Type B pancreatic cell (in vitro differentiated cells): ENCODE measurements around the gene BTRC. TPM values are rescaled to one million over a fixed set of nuclear protein-coding genes. Genes with fewer than 3 reads are reported as not detected.

Experiments used
- DNase-seq: peaks from one replicate; pipeline ENCODE4 v3.0.0; 2021; ENCODE audit warnings: mixed read lengths; ENCODE audit not compliant: unreplicated experiment; ENCODE audit errors: extremely low spot score
- H3K27ac Mint-ChIP-seq: 2 replicates; pipeline ENCODE4 v1.8.0; 2021; ENCODE audit warnings: mild to moderate bottlenecking, mixed read lengths
- H3K27me3 Mint-ChIP-seq: 2 replicates; pipeline ENCODE4 v1.8.0; 2021; ENCODE audit warnings: mixed read lengths
- H3K36me3 Mint-ChIP-seq: 2 replicates; pipeline ENCODE4 v1.8.0; 2021; ENCODE audit warnings: mixed read lengths
- H3K4me1 Mint-ChIP-seq: one replicate; pipeline ENCODE4 v1.8.0; 2021; ENCODE audit warnings: mixed read lengths; ENCODE audit not compliant: unreplicated experiment
- H3K4me3 Mint-ChIP-seq: 2 replicates; pipeline ENCODE4 v1.8.0; 2021; ENCODE audit warnings: mild to moderate bottlenecking, mixed read lengths
- H3K9me3 Mint-ChIP-seq: 2 replicates; pipeline ENCODE4 v1.8.0; 2021; ENCODE audit warnings: mixed read lengths
- total RNA-seq: library from RNA; stranded (reverse); gene quantifications from 2 replicates; pipeline ENCODE4 v1.2.1, GENCODE V29; 2021; ENCODE audit warnings: low replicate concordance
- TF ChIP-seq, protein P1 (sequence below): fragments of 200-600 bp; sonication (generic); conservative IDR thresholded peaks from 2 replicates; pipeline ENCODE4 v1.5.0; 2021; ENCODE audit warnings: antibody characterized with exemption, mild to moderate bottlenecking

BTRC gene
- total RNA-seq, 1 donor from 2014 or later, result 35.2 TPM

DNA sequence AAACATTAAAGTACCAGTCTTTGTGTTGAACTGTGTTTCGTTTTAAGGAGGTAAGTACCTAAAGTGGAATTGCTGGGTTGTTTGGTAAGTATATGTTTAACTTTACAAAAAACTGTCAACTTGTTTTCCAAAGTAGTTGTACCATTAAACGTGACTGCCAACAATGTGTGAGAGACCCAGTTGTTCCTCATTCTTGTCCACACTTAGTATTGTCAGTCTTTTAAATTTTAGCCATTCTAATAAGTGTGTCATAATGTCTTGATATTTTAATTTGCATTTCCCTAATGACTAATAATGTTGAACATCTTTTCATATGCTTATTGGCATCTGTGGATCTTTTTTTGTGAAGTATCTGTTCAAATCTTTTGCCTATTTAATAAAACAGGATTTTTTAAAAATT lies 159.8 kb downstream of the BTRC start:
- no peaks in the 10 kb centered on the region for H3K36me3 Mint-ChIP-seq
- no peaks in the 10 kb centered on the region for H3K27me3 Mint-ChIP-seq
- H3K27ac Mint-ChIP-seq, result no peak overlapping the region
- TF ChIP-seq, protein P1, sequence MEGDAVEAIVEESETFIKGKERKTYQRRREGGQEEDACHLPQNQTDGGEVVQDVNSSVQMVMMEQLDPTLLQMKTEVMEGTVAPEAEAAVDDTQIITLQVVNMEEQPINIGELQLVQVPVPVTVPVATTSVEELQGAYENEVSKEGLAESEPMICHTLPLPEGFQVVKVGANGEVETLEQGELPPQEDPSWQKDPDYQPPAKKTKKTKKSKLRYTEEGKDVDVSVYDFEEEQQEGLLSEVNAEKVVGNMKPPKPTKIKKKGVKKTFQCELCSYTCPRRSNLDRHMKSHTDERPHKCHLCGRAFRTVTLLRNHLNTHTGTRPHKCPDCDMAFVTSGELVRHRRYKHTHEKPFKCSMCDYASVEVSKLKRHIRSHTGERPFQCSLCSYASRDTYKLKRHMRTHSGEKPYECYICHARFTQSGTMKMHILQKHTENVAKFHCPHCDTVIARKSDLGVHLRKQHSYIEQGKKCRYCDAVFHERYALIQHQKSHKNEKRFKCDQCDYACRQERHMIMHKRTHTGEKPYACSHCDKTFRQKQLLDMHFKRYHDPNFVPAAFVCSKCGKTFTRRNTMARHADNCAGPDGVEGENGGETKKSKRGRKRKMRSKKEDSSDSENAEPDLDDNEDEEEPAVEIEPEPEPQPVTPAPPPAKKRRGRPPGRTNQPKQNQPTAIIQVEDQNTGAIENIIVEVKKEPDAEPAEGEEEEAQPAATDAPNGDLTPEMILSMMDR, result no peak
- no peak for DNase-seq
- no peaks in the 10 kb centered on the region for H3K4me1 Mint-ChIP-seq
- H3K4me3 Mint-ChIP-seq, result no peak overlapping the region
- H3K9me3 Mint-ChIP-seq, result no peaks in the 10 kb centered on the region

DNA sequence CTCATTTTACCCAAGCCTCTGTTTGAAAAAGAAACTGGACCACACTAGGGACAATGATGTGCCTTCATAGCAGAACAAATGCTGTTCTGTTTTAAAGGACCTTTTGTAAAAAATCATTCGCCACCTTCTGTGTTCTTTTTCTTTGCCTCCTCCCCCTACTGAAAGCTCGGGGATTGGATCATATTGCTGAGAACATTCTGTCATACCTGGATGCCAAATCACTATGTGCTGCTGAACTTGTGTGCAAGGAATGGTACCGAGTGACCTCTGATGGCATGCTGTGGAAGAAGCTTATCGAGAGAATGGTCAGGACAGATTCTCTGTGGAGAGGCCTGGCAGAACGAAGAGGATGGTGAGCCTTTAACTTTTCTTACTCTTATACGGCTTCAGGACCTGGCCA lies 171.9 kb downstream of the BTRC start:
- H3K27me3 Mint-ChIP-seq, result no peaks in the 10 kb centered on the region
- H3K27ac Mint-ChIP-seq, result no peak overlapping the region

DNA sequence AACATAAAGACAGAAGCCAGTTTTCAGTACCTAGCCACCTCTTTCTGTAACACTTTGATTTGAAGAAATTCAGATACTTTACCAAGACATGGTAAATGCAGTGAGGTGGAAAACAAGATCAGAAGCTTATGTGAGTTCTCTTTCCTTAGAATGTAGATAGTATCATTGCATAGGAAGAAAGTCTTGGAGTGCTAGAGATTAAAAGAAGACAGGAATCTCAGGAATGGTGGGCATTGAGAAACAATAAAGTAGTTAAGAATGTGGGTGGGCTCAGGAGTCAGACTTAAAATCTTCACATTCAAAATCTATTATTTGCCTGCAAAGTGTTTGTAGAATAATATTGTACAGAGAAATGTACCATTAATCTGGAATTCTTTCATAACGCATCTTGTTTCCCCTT lies 175.2 kb downstream of the BTRC start:
- Mint-ChIP-seq H3K27me3 (no peaks in the 10 kb centered on the region), H3K36me3 (peaks cover 4% of the 10 kb centered on the region), H3K27ac (no peak overlapping the region), H3K9me3 (no peaks in the 10 kb centered on the region), H3K4me3 (no peak overlapping the region), H3K4me1 (peaks cover 4% of the 10 kb centered on the region)
- DNase-seq, result no peak
- TF ChIP-seq, protein P1, result no peak

More for the DNA sequence above, 171.9 kb downstream of the BTRC start:
- Mint-ChIP-seq H3K9me3 (no peaks in the 10 kb centered on the region), H3K4me1 (peaks cover 4% of the 10 kb centered on the region), H3K4me3 (no peak overlapping the region), H3K36me3 (peaks cover 7% of the 10 kb centered on the region)
- TF ChIP-seq, protein P1, result no peak
- no peak for DNase-seq

DNA sequence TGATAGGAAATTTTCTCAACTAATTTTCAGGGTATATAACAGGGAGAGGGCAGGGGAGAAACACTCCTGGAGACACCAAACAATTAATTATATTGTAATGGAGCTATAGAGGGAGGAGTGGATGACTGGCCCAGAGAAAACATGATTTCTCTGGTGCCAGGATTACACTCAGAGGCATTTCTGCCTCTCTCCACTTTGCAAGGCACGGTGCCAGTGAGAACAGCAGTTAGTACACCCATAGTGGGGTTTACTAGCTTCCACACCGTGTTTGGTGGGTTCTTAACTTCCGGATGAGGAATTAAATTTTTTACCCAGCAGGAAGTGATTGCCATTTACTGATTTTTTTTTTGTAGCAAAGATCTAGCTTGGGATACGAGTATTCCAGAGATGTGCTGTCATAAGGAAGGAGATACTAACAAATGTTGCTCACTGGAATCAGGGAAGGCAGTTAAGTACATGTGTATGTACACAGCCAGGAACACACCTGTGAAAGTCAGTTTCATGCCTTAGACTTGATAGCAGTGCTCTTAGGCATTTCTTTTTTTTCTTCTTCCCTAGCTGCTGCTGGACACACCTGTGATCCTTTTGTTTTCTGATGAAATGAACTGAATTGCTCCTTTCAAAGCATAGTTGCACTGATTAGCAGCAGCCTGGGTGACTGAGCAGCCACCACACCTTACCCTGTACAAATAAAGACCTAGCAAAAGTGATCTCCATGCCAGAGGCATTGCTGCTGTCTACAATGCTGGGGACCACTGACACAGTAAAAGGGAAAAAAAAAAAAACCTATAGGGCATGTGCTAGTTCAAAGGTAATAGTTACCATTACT lies 176.0 kb downstream of the BTRC start:
- peaks cover 11% of the 10 kb centered on the region for H3K36me3 Mint-ChIP-seq
- H3K27me3 Mint-ChIP-seq, result no peaks in the 10 kb centered on the region
- no peaks in the 10 kb centered on the region for H3K9me3 Mint-ChIP-seq
- H3K27ac Mint-ChIP-seq, result no peak overlapping the region
- DNase-seq, result no peak
- peaks cover 4% of the 10 kb centered on the region for H3K4me1 Mint-ChIP-seq
- no peak overlapping the region for H3K4me3 Mint-ChIP-seq
- TF ChIP-seq, protein P1, result no peak

DNA sequence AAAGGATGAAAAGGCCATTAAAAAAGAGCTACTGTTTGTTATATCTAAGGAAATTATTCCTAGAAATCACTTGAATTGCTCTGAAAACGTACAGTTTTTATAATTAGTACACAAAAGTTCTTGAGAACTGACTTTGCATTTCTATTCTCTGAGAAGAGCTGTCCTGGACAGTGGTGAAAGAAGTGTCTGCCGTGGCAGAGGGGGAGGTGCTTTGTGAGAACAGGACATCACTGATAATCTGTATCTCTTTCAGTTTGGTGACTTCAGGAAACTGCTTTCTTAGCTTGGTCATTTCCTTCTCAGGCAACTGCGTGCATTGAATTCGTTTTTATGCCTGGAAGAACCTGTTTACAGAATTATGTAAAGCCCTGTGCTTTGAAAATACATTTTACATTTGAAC lies 182.0 kb downstream of the BTRC start:
- no peaks in the 10 kb centered on the region for H3K4me1 Mint-ChIP-seq
- TF ChIP-seq, protein P1, result no peak

More for the DNA sequence above, 182.0 kb downstream of the BTRC start:
- H3K36me3 Mint-ChIP-seq, result peaks cover 32% of the 10 kb centered on the region
- DNase-seq, result no peak
- H3K4me3 Mint-ChIP-seq, result no peak overlapping the region
- H3K27ac Mint-ChIP-seq, result peak overlapping the region; percentile 0
- H3K27me3 Mint-ChIP-seq, result no peaks in the 10 kb centered on the region
- no peaks in the 10 kb centered on the region for H3K9me3 Mint-ChIP-seq
